ENCODE measurements around the gene MTFR2. TPM values are rescaled to one million over a fixed set of nuclear protein-coding genes. Genes with fewer than 3 reads are reported as not detected.

Gene MTFR2
- total RNA-seq, 1 experiment from 2014 or later: 12.6 TPM

- no peaks in the 10 kb centered on the region for H3K9me2 ChIP-seq (ENCODE audit: insufficient read depth)
- no peak for DNase-seq
- H4K20me1 ChIP-seq (ENCODE audit: insufficient read depth): no peaks in the 10 kb centered on the region
- no peaks in the 10 kb centered on the region for H3K79me2 ChIP-seq (ENCODE audit: low read depth)
- H2AFZ ChIP-seq: no peak overlapping the region
- H3F3A ChIP-seq (ENCODE audit: insufficient read depth, low read depth): no peaks in the 10 kb centered on the region
- intact Hi-C loops (cut with micrococcal nuclease; ENCODE audit: unreplicated experiment): no loop called here
- no peaks in the 10 kb centered on the region for H3K27me3 ChIP-seq (ENCODE audit: insufficient read depth, low read depth)
- H3K4me1 ChIP-seq (replicated peaks; ENCODE audit: insufficient read depth): no peaks in the 10 kb centered on the region
- no peaks in the 10 kb centered on the region for H3K9me3 ChIP-seq (ENCODE audit: insufficient read depth, low read depth)
- H3K27ac ChIP-seq: no peak overlapping the region
- TF ChIP-seq CTCF (conservative IDR thresholded peaks at IDR 0.05) (no peak), EZH2 (IDR thresholded peaks at IDR 0.05; ENCODE audit: low read depth) (no peak)
- H3K4me3 ChIP-seq: no peak overlapping the region
- ChIA-PET CTCF (no interaction called here), POLR2A (ENCODE audit: unreplicated experiment) (no interaction called here)
- no peak overlapping the region for H3K4me2 ChIP-seq
- no TSS peak for BruUV-seq (replicated peaks)
- H3K36me3 ChIP-seq (ENCODE audit: low read depth): no peaks in the 10 kb centered on the region
Measured at GRCh38 chr6:136181512-136181833, 68.6 kb downstream of the MTFR2 start.

Other genes starting within 250 kb of the MTFR2 start
- gene BCLAF1, start 39.5 kb upstream of the MTFR2 start, total RNA-seq (2021): 76.4 and 109 TPM in 2 replicates

All from PC-9 (cell line).